ENCODE measurements around the gene SHH. TPM values are rescaled to one million over a fixed set of nuclear protein-coding genes. Genes with fewer than 3 reads are reported as not detected.

Gene SHH
- not detected for polyA plus RNA-seq (2012; ENCODE audit: low read depth, missing spikeins)

DNA sequence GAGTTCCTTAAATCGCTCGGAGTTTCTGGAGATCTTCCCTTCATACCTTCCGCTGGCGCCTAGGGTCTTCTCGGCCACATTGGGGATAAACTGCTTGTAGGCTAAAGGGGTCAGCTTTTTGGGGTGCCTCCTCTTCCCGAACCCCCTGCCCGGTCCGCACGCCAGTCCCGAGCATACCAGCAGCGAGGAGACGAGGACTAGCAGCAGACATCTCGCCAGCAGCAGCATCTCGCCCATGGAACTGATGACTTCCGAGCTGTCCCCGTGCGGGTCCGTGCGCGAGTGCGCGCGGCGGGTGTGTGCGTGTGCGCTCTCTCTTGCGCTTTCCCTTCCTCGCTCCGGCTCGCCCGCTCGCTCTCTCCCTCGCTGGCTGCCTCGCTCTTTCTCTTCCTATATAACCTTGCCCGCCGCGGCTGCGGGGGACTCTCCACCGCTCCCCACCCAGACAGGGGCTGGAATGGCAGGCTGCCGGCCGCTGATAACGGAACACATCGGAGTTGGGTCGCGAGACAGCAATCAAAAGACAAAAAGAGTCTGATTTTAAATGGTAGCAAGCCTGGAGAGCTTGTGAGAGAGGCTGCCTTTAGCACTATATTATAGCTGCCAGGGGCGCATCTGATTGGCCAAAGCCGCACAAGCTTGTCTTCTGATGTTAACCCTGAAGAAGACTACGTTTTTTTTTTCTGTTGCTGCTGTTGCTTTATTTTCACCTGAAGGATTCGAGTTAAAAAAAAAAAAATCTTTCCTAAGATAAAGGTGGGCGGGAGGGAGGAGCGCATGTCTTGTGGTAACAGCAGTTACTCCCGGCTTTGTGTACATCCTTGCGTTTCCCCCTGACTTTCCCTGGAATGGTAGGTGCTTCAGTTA is at the start of gene SHH:
SHH (minus strand) TSS at position 569 of the 867 bp plus-strand sequence; CDS start at position 228, 341 bp downstream.
- DNase-seq (ENCODE audit: insufficient read length, low spot score) (no peak), FAIRE-seq (peak; percentile 5)
- TF ChIP-seq POLR2AphosphoS5 (IDR thresholded peaks at IDR 0.05; ENCODE audit: low read depth, low read length), result no peak
- TF ChIP-seq POU2F2 (IDR thresholded peaks at IDR 0.05; ENCODE audit: low read depth, low read length), result no peak
- TF ChIP-seq TAF1 (IDR thresholded peaks at IDR 0.05; ENCODE audit: low read depth, low read length), result no peak
- no peak for TF ChIP-seq POLR2A (IDR thresholded peaks at IDR 0.05; ENCODE audit: low read depth, low read length)
- TF ChIP-seq SPI1 (IDR thresholded peaks at IDR 0.05; ENCODE audit: low read depth, low read length), result no peak
- TF ChIP-seq PAX5 (IDR thresholded peaks at IDR 0.05; ENCODE audit: insufficient read depth, low read length, severe bottlenecking), result no peak

DNA sequence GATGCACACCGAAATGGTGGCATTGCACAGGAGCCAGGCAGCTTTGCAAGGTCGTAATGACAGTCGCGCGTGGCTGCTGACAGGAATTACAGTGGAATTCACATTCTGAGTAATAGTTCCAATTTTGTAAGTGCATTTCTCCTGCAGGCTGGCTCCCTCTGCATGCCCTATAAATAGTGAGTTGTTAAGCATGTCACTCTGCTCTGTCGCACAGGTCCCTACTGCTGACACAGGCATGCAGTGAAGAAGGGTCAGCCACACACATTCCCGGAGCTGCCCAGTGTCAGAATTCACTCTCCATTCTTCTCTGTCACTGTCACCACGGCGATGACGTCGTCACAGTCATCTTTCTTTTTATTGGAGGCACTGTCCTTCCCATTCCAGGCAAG is 49.2 kb upstream of the SHH start:
- no peak for TF ChIP-seq POLR2A (IDR thresholded peaks at IDR 0.05; ENCODE audit: low read depth, low read length)
- no peak for TF ChIP-seq POLR2AphosphoS5 (IDR thresholded peaks at IDR 0.05; ENCODE audit: low read depth, low read length)
- TF ChIP-seq PAX5 (IDR thresholded peaks at IDR 0.05; ENCODE audit: insufficient read depth, low read length, severe bottlenecking), result no peak
- no peak for TF ChIP-seq POU2F2 (IDR thresholded peaks at IDR 0.05; ENCODE audit: low read depth, low read length)
- no peak for TF ChIP-seq SPI1 (IDR thresholded peaks at IDR 0.05; ENCODE audit: low read depth, low read length)
- no peak for TF ChIP-seq TAF1 (IDR thresholded peaks at IDR 0.05; ENCODE audit: low read depth, low read length)
- FAIRE-seq (no peak), DNase-seq (ENCODE audit: insufficient read length, low spot score) (no peak)

DNA sequence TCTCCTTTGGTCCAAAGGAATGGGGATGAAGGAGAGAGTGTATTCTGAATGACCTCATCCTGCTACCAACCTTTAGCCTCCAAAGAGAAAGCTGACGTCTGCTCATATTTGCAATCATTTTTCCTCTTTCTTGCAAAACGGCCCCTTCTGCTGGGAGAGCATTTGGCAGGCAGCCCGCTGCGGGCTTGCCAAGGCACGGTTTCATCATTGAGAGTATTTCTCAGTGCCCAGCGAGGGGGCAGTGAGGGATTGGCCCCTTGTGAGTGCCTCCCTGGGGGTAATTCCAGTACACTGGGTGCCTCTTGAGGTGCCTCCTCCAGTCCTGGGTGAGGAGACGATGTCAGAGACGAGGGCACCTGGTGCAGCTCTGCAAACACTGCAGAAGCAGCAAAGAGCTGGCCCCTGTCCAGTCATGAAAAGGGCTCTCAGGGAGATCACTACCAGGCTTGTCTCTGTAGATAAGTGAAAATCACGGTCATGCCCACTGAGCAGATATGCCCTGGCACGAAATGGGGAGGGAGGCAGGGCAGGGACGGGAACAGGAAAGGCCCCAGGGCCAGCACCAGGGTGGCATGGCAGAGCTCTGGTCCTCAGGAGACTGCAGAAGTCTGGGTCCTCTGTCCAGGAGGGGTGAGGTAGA is 48.7 kb upstream of the SHH start:
- TF ChIP-seq POLR2AphosphoS5 (IDR thresholded peaks at IDR 0.05; ENCODE audit: low read depth, low read length), result no peak
- no peak for TF ChIP-seq POU2F2 (IDR thresholded peaks at IDR 0.05; ENCODE audit: low read depth, low read length)
- TF ChIP-seq SPI1 (IDR thresholded peaks at IDR 0.05; ENCODE audit: low read depth, low read length), result no peak
- TF ChIP-seq TAF1 (IDR thresholded peaks at IDR 0.05; ENCODE audit: low read depth, low read length), result no peak
- no peak for TF ChIP-seq POLR2A (IDR thresholded peaks at IDR 0.05; ENCODE audit: low read depth, low read length)
- TF ChIP-seq PAX5 (IDR thresholded peaks at IDR 0.05; ENCODE audit: insufficient read depth, low read length, severe bottlenecking), result no peak
- no peak for DNase-seq (ENCODE audit: insufficient read length, low spot score)
- no peak for FAIRE-seq

DNA sequence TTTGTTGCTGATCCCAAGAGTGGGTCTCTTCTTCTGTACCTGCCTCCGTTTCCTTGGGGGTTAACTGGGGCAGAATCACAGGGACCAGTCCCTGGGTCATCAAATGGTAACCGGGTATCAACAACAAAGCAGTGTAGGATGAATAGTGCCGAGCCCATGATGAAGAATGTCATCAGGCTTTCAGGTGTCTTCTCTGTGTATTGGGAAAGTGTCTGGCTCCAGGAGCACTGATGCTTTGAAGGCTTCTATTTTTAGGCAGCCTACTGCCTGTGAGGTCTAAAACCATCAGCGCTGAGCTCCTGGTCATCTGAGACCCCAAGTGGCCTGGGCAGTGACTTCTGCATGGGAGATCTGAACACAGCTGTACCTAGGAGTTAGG is 48.2 kb upstream of the SHH start:
- DNase-seq (ENCODE audit: insufficient read length, low spot score), result no peak
- no peak for FAIRE-seq
- TF ChIP-seq POLR2AphosphoS5 (IDR thresholded peaks at IDR 0.05; ENCODE audit: low read depth, low read length) (no peak), POU2F2 (IDR thresholded peaks at IDR 0.05; ENCODE audit: low read depth, low read length) (no peak), TAF1 (IDR thresholded peaks at IDR 0.05; ENCODE audit: low read depth, low read length) (no peak), PAX5 (IDR thresholded peaks at IDR 0.05; ENCODE audit: insufficient read depth, low read length, severe bottlenecking) (no peak), SPI1 (IDR thresholded peaks at IDR 0.05; ENCODE audit: low read depth, low read length) (no peak), POLR2A (IDR thresholded peaks at IDR 0.05; ENCODE audit: low read depth, low read length) (no peak)

GRCh38 chr7:155858521-155859061 is 46.3 kb upstream of the SHH start:
- no peak for FAIRE-seq
- no peak for DNase-seq (ENCODE audit: insufficient read length, low spot score)
- TF ChIP-seq SPI1 (IDR thresholded peaks at IDR 0.05; ENCODE audit: low read depth, low read length), result no peak
- no peak for TF ChIP-seq POLR2A (IDR thresholded peaks at IDR 0.05; ENCODE audit: low read depth, low read length)
- TF ChIP-seq POLR2AphosphoS5 (IDR thresholded peaks at IDR 0.05; ENCODE audit: low read depth, low read length), result no peak

- no peak for DNase-seq (ENCODE audit: insufficient read length, low spot score)
- no peak for TF ChIP-seq SPI1 (IDR thresholded peaks at IDR 0.05; ENCODE audit: low read depth, low read length)
- no peak for TF ChIP-seq POU2F2 (IDR thresholded peaks at IDR 0.05; ENCODE audit: low read depth, low read length)
- no peak for TF ChIP-seq POLR2AphosphoS5 (IDR thresholded peaks at IDR 0.05; ENCODE audit: low read depth, low read length)
- TF ChIP-seq PAX5 (IDR thresholded peaks at IDR 0.05; ENCODE audit: insufficient read depth, low read length, severe bottlenecking), result no peak
- TF ChIP-seq POLR2A (IDR thresholded peaks at IDR 0.05; ENCODE audit: low read depth, low read length), result no peak
- no peak for TF ChIP-seq TAF1 (IDR thresholded peaks at IDR 0.05; ENCODE audit: low read depth, low read length)
- no peak for FAIRE-seq
Observed at GRCh38 chr7:155857141-155857540, 44.9 kb upstream of the SHH start.

GRCh38 chr7:155856656-155857055 is 44.4 kb upstream of the SHH start:
- FAIRE-seq (no peak), DNase-seq (ENCODE audit: insufficient read length, low spot score) (no peak)
- no peak for TF ChIP-seq SPI1 (IDR thresholded peaks at IDR 0.05; ENCODE audit: low read depth, low read length)
- TF ChIP-seq POLR2AphosphoS5 (IDR thresholded peaks at IDR 0.05; ENCODE audit: low read depth, low read length), result no peak
- TF ChIP-seq TAF1 (IDR thresholded peaks at IDR 0.05; ENCODE audit: low read depth, low read length), result no peak
- TF ChIP-seq PAX5 (IDR thresholded peaks at IDR 0.05; ENCODE audit: insufficient read depth, low read length, severe bottlenecking), result no peak
- no peak for TF ChIP-seq POLR2A (IDR thresholded peaks at IDR 0.05; ENCODE audit: low read depth, low read length)
- no peak for TF ChIP-seq POU2F2 (IDR thresholded peaks at IDR 0.05; ENCODE audit: low read depth, low read length)

GRCh38 chr7:155852426-155853301 is 40.4 kb upstream of the SHH start:
- FAIRE-seq (no peak), DNase-seq (ENCODE audit: insufficient read length, low spot score) (no peak)
- TF ChIP-seq PAX5 (IDR thresholded peaks at IDR 0.05; ENCODE audit: insufficient read depth, low read length, severe bottlenecking) (no peak), POU2F2 (IDR thresholded peaks at IDR 0.05; ENCODE audit: low read depth, low read length) (no peak), POLR2AphosphoS5 (IDR thresholded peaks at IDR 0.05; ENCODE audit: low read depth, low read length) (no peak), TAF1 (IDR thresholded peaks at IDR 0.05; ENCODE audit: low read depth, low read length) (no peak), SPI1 (IDR thresholded peaks at IDR 0.05; ENCODE audit: low read depth, low read length) (no peak)

Data from GM12891 (cell line).